CD4-positive, alpha-beta T cell treated with Interleukin-17A for 4 hours (primary cell): ENCODE results near the gene SLC25A41.

Experiments
- DNase-seq: peaks from one replicate; pipeline ENCODE4 v3.0.0-alpha.2; 2020; ENCODE audit warnings: mixed read lengths

SLC25A41 gene

GRCh38 chr19:6433663-6434062 lies at the start of gene SLC25A41:
Gene SLC25A41 (minus strand): TSS chr19:6433763. CDS start chr19:6433693, 70 bp downstream.
- DNase-seq = no peak

GRCh38 chr19:6483235-6483634 lies 49.7 kb upstream of the SLC25A41 start:
- no peak for DNase-seq

GRCh38 chr19:6482343-6482686 lies 48.8 kb upstream of the SLC25A41 start:
- DNase-seq = peak; percentile 33

- peak; percentile 83 for DNase-seq
These were observed 48.2 kb upstream of the SLC25A41 start, which contains the start of gene DENND1C for GRCh38 chr19:6481541-6482342. Gene DENND1C (minus strand): TSS chr19:6481787. CDS start chr19:6481695, 92 bp downstream.

DNA sequence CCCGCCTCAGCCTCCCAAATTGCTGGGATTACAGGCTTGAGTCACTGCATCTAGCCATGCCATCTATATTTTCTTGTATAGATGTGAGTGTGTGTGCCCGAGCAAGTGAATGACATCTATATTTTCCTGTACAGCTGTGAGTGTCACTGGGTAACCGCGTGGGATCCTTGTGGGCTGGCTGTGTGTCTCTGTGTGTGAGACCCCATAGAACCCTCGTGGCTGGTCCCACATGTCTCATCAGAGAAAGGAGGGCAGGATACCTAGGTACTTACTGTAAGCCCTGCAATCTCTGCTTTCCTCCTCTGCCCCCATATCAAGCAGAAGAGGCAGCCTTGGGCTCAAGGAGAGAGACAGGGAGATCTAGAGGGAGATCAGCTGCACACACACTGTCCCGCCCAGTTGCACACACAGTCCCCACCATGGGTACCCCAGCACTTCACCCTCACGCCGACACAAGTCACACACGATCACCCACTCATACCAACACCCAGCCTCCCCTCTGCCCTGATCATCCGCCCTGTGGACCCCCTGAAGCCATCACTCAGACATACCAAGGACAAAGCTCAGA lies 47.4 kb upstream of the SLC25A41 start:
- peak; percentile 37 for DNase-seq

GRCh38 chr19:6479836-6480398 lies 46.4 kb upstream of the SLC25A41 start:
- DNase-seq = no peak

DNA sequence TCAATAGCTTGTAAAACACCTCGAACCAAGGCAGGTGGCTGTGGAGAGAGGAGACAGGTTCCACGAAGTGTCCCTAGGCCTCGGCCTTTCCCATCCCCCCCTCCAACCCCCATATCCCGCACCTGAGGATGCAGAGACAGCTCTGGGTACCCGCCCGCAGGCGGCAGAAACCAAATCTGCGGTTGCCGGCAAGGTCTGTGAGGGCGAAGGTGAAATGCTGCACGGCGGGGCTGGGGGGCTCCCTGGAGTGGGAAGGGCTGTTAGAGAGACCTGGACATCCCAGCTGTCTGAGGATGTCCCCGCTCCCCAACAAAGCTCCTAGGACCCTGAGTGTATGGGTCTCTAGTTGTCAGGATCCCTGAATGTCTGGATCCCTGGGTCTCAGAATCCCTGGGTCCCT lies 45.3 kb upstream of the SLC25A41 start:
- no peak for DNase-seq

GRCh38 chr19:6476896-6477431 lies 43.4 kb upstream of the SLC25A41 start:
- no peak for DNase-seq

GRCh38 chr19:6476155-6476895 lies 42.8 kb upstream of the SLC25A41 start:
- peak; percentile 32 for DNase-seq

- no peak for DNase-seq
These were observed 42.0 kb upstream of the SLC25A41 start for GRCh38 chr19:6475321-6476108.

DNA sequence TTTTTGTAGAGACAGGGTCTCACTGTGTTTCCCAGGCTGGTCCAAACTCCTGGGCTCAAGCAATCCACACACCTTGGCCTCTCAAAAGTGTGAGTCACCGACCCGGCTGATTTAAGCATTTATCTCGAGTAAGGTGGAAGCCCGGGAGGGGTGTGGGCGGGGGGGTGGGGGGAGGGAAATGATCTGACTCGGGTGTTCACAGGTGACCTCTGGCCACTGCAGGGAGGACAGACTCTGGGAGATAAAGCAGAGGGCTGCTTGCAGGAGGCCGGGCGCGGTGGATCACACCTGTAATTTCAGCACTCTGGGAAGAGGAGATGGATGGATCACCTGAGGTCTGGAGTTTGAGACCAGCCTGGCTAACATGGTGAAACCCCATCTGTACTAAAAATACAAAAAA lies 40.1 kb upstream of the SLC25A41 start:
- no peak for DNase-seq

DNA sequence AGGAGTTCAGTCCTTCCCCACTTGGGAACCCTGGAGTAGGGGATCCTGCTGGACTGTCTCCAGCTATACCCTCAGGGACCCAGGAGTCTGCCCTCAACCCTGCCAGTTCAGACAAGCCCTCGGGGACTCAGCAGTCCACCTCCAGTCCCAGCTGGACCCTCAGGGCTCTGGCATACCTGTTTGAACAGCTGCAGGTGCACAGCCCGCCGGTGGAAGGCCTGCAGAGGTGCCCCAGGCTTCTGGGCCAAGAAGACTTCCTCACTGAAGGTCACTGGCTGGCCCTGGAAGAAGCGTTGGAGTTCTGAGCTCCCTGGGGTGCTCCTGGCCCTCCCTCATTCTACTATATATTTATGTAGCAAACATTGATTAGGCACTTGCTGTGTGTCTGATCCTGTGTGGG lies 39.1 kb upstream of the SLC25A41 start:
- DNase-seq = no peak

DNA sequence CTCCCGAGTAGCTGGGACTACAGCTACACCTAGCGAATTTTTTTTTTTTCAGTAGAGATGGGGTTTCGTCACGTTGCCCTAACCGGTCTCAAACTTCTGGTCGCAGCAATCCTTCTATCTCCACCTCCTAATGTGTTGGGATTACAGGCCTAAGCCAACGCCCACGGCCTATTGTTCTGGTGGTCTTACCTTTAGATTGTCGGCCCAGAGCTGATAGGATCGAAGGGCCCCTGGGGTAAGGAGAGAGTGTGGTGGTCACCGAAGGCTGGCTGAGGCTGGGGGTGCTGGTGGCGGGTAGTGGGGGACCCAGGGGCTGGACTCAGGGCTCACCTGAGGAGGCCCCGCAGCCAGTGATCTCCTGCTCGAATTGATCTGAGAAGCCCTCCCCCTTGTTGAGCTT lies 37.5 kb upstream of the SLC25A41 start:
- no peak for DNase-seq

- DNase-seq = no peak
These were observed 36.6 kb upstream of the SLC25A41 start for GRCh38 chr19:6470173-6470572.

- no peak for DNase-seq
These were observed 33.8 kb upstream of the SLC25A41 start for GRCh38 chr19:6467384-6467783.

DNA sequence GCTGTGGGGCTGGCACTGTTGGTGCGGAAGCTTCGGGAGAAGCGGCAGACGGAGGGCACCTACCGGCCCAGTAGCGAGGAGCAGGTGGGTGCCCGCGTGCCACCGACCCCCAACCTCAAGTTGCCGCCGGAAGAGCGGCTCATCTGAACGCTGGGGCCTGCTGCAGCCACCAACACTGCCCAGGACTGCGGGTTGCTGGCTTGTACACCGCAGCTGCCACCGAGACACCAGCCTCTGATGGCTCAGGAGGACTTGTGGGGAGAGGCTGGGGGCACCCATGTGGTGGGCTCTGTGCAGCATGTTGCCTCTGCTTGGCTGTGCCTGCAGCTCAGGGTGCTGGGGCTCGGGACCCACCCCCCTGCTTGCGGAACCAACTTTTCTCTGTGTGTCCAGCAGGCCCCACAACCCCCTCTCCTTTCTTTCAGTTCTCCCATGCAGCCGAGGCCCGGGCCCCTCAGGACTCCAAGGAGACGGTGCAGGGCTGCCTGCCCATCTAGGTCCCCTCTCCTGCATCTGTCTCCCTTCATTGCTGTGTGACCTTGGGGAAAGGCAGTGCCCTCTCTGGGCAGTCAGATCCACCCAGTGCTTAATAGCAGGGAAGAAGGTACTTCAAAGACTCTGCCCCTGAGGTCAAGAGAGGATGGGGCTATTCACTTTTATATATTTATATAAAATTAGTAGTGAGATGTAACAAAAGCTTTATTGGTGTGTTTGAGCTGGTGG lies 33.1 kb upstream of the SLC25A41 start:
- no peak for DNase-seq

DNA sequence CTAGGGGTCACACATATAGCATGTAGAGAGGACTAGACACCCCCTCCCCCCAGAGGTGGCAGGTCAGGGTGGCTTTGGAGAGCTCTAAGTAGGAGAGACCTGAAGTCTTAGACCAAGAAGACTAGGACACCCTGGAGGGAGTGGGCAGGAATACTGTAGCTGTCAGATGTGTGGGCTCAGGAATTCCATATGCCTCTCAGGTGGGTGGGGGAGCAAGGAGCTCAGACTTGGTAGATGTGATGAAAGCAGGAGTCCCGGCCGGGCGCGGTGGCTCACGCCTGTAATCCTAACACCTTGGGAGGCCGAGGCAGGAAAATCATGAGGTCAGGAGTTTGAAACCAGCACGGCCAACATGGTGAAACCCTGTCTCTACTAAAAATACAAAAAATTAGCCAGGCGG lies 32.1 kb upstream of the SLC25A41 start:
- no peak for DNase-seq

DNA sequence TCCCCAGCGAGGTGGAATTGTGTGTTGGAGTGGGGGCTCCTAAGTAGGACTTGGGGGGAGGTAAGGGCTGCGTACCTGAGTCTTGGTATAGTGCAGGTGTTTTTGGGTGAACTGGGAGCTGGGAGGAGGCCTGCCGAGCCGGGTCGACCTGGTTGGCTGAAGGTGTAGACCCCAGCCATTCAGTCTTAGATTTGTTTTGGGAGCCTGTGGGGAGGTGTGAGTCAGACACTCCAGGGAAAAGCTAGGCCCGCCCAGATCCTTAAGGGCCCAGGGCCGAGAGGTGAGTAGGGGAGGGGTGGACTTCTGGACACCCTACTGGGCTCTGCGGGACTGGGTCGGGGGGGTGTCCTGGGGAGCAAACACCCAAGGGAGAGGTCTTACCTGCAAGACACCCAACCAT lies 31.4 kb upstream of the SLC25A41 start:
- DNase-seq = no peak

GRCh38 chr19:6464070-6464873 lies 30.7 kb upstream of the SLC25A41 start, which contains the start of gene CRB3:
Gene CRB3 (plus strand): TSS chr19:6464271. CDS start chr19:6464702, 431 bp downstream.
- DNase-seq = peak; percentile 85

DNA sequence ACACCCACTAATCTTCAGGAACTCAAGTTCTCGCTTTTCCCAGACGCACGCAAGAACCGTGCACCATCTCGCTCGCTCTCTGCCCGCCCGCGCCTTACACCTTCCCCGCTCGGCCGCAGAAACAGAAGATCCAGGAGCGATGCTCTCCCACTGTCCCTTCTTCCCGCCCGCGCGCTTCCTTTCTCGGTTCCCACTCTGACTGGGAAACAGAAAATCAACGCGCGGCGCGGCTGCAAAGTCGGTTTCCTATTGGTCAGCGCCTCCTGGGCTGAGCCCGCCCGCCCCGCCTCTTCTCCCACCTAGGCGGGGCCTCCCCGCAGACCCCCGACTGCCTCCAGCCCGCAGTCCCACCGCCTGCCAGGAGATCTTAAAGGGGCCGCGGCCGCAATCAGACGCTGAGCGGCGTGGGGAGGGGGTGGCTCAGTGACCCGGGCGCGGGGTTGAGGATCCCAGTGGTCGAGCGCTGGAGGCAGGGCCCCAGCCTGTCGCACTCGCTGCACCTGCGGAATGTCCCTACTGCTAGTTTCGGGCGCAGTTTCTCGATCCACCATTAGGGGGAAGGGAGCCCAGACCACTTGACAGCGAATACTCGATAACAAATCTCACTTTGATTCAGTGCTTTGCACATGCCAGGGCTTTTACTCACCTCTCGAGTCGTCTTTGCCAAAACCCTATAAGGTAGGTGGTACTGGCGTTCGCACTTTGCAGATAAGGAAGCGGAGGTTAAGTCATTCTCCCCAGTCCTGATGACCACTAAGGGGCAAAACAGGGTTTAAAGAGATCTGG lies 26.7 kb upstream of the SLC25A41 start:
- DNase-seq = peak; percentile 97
